ENCODE data around the gene ACVR1.

The ACVR1 gene

DNA sequence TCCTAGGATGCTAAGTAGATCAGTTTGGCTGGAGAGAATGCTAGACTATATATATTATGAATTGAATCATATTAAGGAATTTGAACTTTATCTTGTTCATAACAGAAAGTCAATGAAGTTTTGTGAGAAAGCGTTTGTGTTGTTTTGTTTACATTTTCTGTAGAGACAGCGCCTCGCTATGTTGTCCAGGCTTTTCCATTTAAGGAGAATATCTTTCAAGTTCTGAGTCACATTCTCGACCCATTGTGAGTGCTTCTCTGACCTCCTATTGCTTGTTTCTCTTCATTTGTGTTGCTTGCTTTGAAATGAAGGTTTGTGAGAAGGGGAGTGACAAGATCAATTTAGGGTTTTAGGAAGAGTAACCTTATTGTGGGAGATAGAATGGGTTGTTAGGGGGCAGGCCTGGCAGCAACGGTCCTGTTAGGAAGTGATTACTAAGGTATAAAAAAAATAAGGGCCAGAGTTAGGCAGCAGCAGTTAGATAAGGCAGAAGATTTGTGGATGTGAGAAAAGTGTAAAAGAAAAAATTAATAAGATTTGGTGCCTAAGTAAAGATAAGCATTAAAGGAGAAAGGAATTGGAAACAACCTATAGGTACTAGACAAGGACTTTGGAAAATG is 47.6 kb upstream of the ACVR1 start (continued):
- TF ChIP-seq PATZ1 (CRISPR knock-in tag; IDR thresholded peaks at IDR 0.05; ENCODE audit: borderline replicate concordance) (no peak), RARB (CRISPR knock-in tag; IDR thresholded peaks at IDR 0.05) (no peak), ZFP3 (CRISPR knock-in tag; IDR thresholded peaks at IDR 0.05) (no peak), ISL1 (CRISPR knock-in tag; IDR thresholded peaks at IDR 0.05) (no peak), PPARA (CRISPR knock-in tag; IDR thresholded peaks at IDR 0.05; ENCODE audit: borderline replicate concordance) (no peak), ZNF565 (CRISPR knock-in tag; conservative IDR thresholded peaks at IDR 0.05; ENCODE audit: low read depth) (no peak), CREB5 (CRISPR knock-in tag; IDR thresholded peaks at IDR 0.05; ENCODE audit: low read depth) (no peak)
- TF ChIP-seq, protein P1, sequence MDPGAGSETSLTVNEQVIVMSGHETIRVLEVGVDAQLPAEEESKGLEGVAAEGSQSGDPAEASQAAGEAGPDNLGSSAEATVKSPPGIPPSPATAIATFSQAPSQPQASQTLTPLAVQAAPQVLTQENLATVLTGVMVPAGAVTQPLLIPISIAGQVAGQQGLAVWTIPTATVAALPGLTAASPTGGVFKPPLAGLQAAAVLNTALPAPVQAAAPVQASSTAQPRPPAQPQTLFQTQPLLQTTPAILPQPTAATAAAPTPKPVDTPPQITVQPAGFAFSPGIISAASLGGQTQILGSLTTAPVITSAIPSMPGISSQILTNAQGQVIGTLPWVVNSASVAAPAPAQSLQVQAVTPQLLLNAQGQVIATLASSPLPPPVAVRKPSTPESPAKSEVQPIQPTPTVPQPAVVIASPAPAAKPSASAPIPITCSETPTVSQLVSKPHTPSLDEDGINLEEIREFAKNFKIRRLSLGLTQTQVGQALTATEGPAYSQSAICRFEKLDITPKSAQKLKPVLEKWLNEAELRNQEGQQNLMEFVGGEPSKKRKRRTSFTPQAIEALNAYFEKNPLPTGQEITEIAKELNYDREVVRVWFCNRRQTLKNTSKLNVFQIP (CRISPR knock-in tag; IDR thresholded peaks at IDR 0.05; ENCODE audit: borderline replicate concordance, low read depth) = no peak

- ATAC-seq = no peak
- no peak for TF ChIP-seq ESRRG (CRISPR knock-in tag; IDR thresholded peaks at IDR 0.05)
- no peak for TF ChIP-seq ZC3H10 (CRISPR knock-in tag; IDR thresholded peaks at IDR 0.05)
- TF ChIP-seq TOX (CRISPR knock-in tag; IDR thresholded peaks at IDR 0.05; ENCODE audit: borderline replicate concordance) = no peak
- TF ChIP-seq, protein P2, sequence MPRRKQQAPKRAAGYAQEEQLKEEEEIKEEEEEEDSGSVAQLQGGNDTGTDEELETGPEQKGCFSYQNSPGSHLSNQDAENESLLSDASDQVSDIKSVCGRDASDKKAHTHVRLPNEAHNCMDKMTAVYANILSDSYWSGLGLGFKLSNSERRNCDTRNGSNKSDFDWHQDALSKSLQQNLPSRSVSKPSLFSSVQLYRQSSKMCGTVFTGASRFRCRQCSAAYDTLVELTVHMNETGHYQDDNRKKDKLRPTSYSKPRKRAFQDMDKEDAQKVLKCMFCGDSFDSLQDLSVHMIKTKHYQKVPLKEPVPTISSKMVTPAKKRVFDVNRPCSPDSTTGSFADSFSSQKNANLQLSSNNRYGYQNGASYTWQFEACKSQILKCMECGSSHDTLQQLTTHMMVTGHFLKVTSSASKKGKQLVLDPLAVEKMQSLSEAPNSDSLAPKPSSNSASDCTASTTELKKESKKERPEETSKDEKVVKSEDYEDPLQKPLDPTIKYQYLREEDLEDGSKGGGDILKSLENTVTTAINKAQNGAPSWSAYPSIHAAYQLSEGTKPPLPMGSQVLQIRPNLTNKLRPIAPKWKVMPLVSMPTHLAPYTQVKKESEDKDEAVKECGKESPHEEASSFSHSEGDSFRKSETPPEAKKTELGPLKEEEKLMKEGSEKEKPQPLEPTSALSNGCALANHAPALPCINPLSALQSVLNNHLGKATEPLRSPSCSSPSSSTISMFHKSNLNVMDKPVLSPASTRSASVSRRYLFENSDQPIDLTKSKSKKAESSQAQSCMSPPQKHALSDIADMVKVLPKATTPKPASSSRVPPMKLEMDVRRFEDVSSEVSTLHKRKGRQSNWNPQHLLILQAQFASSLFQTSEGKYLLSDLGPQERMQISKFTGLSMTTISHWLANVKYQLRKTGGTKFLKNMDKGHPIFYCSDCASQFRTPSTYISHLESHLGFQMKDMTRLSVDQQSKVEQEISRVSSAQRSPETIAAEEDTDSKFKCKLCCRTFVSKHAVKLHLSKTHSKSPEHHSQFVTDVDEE (CRISPR knock-in tag; IDR thresholded peaks at IDR 0.05) = no peak
- no peak for TF ChIP-seq ZFP3 (CRISPR knock-in tag; IDR thresholded peaks at IDR 0.05)
Observed at GRCh38 chr2:157922815-157923214, 46.7 kb upstream of the ACVR1 start.

- ATAC-seq = no peak
- TF ChIP-seq BACH2 (CRISPR knock-in tag; IDR thresholded peaks at IDR 0.05; ENCODE audit: borderline replicate concordance) (no peak), ISL1 (CRISPR knock-in tag; IDR thresholded peaks at IDR 0.05) (no peak), ZNF565 (CRISPR knock-in tag; conservative IDR thresholded peaks at IDR 0.05; ENCODE audit: low read depth) (no peak), PATZ1 (CRISPR knock-in tag; IDR thresholded peaks at IDR 0.05; ENCODE audit: borderline replicate concordance) (no peak), ZNF70 (CRISPR knock-in tag; IDR thresholded peaks at IDR 0.05) (no peak), ARNTL (CRISPR knock-in tag; IDR thresholded peaks at IDR 0.05; ENCODE audit: borderline replicate concordance, low read depth) (no peak), RARB (CRISPR knock-in tag; IDR thresholded peaks at IDR 0.05) (no peak), PPARA (CRISPR knock-in tag; IDR thresholded peaks at IDR 0.05; ENCODE audit: borderline replicate concordance) (no peak), SNAI2 (CRISPR knock-in tag; IDR thresholded peaks at IDR 0.05) (no peak), CSDC2 (CRISPR knock-in tag; IDR thresholded peaks at IDR 0.05) (no peak), CREB5 (CRISPR knock-in tag; IDR thresholded peaks at IDR 0.05; ENCODE audit: low read depth) (no peak), OSR1 (CRISPR knock-in tag; IDR thresholded peaks at IDR 0.05) (no peak), TOX (CRISPR knock-in tag; IDR thresholded peaks at IDR 0.05; ENCODE audit: borderline replicate concordance) (no peak), ZC3H10 (CRISPR knock-in tag; IDR thresholded peaks at IDR 0.05) (no peak), ZNF8 (CRISPR knock-in tag; IDR thresholded peaks at IDR 0.05) (no peak)
- TF ChIP-seq, protein P2 (CRISPR knock-in tag; IDR thresholded peaks at IDR 0.05) = no peak
- TF ChIP-seq, protein P1 (CRISPR knock-in tag; IDR thresholded peaks at IDR 0.05; ENCODE audit: borderline replicate concordance, low read depth) = no peak
Observed at GRCh38 chr2:157922336-157922735, 46.2 kb upstream of the ACVR1 start.

Measured in SK-N-SH treated with all-trans-retinoic acid at 6 μM for 48 hours (cell line).